Stimulated activated CD4-positive, alpha-beta T cell treated with anti-CD3 and anti-CD28 coated beads, TNF-alpha, amount 100 ng/mL, for 24 hours (primary cell): ENCODE measurements around the gene PCSK9.

ENCODE experiments used
- DNase-seq, 3 experiments: peaks; one replicate each; pipeline ENCODE4 v3.0.0-alpha.2; 2020; ENCODE audit warnings: low read depth in 3 of 3

The PCSK9 gene

DNA sequence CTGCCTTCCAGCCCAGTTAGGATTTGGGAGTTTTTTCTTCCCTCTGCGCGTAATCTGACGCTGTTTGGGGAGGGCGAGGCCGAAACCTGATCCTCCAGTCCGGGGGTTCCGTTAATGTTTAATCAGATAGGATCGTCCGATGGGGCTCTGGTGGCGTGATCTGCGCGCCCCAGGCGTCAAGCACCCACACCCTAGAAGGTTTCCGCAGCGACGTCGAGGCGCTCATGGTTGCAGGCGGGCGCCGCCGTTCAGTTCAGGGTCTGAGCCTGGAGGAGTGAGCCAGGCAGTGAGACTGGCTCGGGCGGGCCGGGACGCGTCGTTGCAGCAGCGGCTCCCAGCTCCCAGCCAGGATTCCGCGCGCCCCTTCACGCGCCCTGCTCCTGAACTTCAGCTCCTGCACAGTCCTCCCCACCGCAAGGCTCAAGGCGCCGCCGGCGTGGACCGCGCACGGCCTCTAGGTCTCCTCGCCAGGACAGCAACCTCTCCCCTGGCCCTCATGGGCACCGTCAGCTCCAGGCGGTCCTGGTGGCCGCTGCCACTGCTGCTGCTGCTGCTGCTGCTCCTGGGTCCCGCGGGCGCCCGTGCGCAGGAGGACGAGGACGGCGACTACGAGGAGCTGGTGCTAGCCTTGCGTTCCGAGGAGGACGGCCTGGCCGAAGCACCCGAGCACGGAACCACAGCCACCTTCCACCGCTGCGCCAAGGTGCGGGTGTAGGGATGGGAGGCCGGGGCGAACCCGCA lies at the start of gene PCSK9:
Gene PCSK9, plus strand, starts transcription at position 207 of the 741 bp plus-strand sequence. Its CDS starts 290 bp downstream, at position 497.
- no peak for DNase-seq

DNA sequence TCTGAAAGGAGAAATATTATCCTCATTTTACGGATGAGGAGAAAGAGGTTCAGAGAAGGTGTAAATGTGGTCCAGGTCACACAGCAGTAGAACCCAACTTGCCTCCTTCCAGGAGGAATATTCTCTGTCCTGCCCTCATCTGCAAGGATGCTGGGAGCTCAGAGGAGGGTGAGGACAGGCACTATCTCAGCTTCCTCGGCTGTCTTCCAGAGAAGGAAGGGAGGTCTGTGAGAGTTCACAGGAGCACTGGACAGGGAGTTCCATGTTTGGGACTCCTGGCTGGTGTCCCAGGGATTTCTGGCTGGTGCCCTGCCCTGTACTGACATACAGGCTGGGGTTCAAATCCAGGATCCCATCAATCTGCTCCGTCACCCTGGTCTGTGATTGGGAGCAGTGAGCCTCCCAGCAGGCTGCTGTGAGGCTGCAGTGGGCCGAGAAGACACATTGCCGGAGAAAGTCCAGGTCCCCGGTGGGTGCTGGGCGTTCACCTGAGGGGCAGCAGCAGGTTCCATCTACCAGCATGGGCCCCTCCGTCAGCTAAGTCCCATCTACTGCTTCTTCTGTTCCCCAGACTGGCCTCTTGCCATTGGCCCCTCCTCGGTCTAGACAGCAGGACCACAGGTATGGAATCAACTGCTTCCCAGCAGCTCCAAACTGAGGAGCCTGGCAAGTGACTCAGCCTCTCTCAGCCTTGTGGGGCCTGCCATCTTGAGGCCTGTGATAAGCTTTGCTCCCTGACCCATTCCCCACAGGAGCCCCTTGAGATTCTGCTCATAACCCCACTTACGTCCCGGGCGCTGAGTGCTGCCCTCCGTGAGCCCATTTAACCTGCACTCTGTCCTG lies 49.2 kb upstream of the PCSK9 start:
- no peak for DNase-seq

DNA sequence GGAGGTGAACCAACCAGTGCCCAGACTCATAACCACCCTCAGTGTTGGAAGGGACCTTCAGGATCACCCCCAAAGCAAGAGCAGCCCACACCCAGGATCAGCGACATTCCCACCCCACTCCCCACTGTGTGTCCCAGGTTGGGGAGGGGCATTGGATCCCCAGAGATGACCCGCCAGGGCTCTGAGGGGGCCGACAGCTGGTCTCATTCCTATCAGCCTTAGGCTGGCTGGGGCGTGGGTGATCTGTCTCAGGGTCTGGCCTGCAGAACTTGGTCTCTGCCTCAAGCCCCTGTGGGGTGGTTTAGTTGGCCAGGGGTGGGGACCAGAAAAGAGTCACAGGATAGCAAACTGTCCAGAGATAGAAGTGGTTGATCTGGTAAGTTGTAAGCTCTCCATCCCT lies 48.4 kb upstream of the PCSK9 start:
- no peak for DNase-seq

DNA sequence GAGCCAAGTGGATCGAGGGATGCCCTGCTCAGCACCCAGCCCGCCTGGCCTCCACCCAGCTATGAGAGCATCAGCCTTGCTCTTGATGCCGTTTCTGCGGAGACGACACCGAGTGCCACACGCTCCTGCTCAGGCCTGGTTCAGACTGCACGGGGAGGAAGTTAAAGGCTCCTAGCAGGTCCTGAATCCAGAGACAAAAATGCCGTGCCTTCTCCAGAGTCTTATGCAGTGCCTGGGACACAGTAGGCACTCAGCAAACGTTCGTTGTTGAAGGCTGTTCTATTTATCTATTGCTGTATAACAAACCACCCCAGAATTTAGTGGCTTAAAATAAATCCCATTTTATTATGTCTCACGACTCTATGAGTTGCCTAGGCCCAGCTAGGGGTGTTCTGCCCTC lies 47.4 kb upstream of the PCSK9 start:
- DNase-seq = no peak

DNA sequence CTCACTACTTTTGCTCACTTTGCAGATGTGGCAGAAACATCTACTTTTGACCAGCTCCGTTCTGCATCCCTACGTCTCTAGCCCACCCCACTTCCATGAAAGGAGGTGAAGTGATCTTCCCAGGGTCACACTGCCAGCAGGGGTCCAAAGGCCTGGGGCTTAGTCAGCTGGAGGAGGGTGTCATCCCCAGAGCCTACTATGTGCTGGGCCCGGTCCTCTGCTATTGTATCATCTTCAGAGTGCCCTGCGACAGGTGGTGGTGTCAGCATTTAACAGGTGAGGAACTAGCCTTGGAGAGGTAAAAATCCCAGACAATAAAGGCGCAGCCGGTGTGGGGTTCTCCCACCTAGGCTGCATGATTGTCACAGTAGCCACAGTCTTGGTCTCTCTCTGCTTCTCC lies 46.2 kb upstream of the PCSK9 start:
- DNase-seq = no peak

DNA sequence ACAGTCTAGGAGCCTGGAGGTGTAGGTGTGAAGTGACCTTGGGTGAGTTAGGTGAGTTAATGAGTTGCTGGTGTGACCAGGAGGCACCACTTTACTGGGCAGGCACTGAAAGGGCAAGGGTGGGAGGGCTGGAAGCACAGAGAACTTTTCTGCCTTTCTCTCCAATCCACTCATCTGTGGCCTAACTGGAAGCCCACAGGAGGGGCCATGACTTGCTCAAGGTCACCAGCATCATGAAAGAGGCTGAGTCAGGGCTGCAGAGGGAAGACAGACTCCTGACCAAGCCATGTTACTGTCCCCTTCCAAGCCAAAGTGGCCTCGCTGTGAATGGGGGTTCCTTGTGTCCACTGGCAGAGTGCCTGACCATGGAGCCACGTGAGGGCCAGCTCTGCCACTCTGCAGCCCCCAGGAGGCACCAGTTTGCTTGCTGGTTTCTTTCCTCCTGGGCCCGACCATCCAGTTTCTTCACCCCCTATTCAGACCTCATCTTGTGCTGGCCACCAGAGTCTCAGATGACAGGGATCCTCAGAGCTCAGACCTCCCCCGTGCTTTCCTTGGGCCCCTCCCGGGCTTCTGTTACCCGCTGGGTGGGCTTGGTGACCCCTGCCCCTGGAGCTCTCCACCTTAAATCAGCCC lies 44.9 kb upstream of the PCSK9 start:
- no peak for DNase-seq

DNA sequence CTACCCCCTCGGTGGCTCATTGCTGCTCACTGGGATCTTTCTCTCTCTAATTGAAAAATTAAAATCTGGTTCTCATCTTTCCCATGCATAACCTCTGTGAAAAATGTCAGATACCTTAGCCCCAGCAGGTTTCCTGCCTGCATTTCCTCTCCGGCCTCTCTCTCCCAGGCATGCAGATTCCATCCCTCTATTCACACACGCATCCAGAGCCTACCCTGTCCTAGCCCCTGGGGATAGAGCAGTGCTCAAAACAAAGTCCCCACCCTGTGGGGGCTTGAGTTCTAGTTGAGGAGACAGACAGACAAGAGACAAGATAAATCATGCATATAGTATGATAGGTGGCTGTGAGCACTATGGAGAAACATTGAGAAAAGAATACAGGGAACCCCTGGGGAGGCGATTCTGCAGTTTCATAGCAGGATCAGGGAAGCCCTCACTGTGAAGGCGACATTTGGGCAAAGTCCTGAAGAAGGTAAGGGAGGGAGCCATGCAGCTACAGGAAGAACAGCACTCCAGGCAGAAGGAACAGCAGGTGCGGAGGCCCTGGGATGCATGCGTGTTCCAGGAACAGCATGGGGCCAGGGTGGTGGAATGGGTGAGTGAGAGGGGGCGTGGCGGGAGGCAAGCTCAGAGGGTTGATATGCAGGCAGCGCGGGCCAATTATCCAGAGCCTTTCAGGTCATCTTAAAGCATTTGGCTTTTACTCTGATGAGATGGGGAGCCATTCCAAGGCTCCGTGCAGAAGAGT lies 44.2 kb upstream of the PCSK9 start:
- DNase-seq = no peak

DNA sequence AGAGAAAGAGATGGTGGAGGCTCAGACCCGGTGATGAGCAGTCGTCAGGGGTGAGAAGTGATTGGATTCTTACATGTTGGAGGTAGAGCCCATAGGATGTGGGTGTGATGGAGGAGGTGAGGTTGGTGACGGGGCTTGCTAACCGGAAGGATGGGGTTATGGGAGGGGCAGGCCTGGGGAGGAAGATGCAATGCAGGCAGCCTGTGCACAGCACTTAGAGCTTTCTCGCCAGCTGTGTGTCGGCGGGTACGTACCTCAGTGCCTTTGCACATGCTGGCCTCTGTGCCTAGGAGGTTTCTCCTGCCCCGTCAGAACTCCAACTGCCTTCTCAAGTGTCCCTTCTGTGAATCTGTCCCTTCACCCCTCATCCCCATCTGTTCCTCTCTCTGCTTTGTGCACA lies 43.5 kb upstream of the PCSK9 start:
- peak in 1 of 3 experiments; percentile 21 for DNase-seq

DNA sequence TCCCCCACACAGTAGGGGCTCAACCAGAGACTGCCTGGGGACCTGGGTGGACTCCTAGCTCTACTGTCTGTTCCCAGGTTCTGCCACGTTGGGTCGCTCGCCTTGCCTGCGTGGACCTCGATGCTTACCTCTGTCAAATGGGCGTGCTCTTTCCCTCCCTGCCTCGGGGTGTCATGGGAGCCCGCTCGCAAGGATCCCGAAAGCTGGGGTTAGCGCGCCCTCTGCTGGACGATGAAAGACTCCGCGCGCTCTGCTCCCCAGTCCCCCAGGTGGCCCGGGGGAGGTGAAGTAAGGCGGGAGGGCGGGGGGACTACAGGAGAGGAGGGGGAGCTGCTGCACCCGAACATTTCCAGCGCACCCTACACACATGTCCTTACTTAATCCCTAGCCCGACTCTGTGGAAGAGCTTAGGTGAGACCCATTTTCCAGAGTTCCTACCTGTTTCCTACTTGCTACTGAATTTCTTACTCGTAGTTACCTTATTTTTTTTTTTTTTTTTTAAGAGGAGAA lies 42.9 kb upstream of the PCSK9 start:
- DNase-seq = peak; percentile 56 to 79 (median 57)

DNA sequence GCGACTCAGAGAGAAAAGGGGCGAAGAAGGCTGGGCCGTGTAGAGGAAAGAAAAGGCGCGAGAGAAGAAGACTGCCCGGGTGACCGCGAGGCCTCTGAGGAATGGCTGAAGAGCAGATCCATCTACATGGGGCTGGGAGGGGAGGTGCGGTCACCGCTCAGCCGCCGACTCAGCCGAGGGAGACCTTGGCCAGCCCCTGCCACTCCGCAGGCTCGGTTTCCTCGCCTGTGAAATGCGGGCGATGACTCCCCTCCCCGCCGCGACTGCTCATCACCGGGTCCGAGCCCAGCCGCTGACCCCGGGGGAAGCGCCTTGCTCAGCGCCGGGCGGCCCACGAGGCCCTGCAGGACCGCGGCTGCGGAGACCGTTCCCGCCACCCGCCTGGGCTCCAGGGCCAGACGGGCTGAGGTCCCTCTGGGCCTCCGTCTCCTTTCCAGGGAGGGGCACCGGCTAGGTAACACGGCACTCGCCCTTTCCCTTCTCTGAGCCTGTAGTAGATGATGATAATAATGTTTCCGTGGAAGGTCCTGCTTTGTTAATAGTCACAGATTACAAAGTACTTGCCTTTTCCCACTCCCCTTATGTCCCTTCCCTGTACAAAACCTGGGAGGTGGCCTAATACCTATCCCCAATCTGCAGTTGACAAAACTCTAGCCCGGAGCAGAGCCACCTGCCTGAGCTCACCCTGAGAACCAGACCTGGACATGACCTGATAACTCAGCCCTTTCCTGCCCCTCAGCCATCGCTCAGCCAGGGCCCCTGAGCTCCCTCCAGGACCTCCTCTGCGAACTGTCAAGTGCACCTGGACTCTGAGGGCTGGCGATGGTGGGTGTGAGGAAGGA lies 42.3 kb upstream of the PCSK9 start:
- peak in 1 of 3 experiments; percentile 1 for DNase-seq

DNA sequence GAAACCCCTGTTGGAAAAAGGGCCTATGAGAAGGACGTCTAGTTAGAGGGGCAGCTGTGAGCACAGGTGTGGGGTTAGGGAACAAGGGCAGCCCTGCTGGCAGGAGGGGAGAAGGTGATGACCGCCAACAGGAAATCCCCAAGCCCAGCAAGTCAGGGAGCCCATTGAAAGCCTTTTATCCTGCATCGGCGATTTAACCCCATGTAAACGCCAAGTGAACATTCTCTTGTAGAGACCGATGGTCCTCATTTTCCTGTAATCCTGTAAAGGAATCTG lies 41.7 kb upstream of the PCSK9 start:
- no peak for DNase-seq

DNA sequence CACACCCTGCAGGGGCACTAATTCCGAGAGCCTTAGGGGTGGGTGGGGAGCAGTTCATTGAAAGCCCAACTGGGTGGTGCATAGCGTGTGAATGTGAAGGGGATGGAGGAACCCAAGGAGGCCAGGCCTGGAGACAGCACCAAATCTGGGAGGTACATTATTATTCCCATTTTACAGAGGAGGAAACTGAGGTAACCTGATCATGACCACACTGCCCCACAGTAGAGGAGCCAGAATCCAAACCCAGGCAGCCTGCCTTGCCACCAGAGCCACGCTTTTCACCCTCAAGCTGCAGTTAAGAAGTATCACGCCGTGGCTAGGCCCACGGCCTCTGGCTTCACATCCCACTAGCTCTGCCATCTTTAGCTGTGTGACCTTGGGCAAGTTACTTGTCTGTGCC lies 41.2 kb upstream of the PCSK9 start:
- no peak for DNase-seq

DNA sequence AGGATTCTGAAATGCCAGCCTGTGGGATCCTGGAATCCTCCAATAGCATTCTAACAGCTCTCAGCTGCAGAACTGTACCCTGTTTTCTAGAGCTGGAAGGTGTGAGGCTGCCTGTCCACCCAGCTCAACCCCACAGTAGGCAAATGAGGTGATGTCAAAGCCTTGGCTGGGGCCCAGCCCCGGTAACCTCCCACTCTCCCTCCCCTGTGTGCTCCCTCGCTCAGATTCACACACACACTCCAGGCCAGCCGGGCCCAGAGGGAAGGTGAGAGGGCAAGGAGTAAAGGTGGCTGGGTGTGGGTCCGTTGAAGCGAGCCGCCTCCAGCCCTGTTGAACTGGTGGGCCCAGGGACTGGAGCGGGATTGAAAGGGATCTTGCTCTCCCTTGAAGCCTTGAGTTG lies 40.7 kb upstream of the PCSK9 start, which contains the start of gene BSND:
Gene BSND, plus strand, starts transcription at position 257 of the 400 bp plus-strand sequence. CDS start 254 bp downstream, outside the sequence.
- DNase-seq = no peak

DNA sequence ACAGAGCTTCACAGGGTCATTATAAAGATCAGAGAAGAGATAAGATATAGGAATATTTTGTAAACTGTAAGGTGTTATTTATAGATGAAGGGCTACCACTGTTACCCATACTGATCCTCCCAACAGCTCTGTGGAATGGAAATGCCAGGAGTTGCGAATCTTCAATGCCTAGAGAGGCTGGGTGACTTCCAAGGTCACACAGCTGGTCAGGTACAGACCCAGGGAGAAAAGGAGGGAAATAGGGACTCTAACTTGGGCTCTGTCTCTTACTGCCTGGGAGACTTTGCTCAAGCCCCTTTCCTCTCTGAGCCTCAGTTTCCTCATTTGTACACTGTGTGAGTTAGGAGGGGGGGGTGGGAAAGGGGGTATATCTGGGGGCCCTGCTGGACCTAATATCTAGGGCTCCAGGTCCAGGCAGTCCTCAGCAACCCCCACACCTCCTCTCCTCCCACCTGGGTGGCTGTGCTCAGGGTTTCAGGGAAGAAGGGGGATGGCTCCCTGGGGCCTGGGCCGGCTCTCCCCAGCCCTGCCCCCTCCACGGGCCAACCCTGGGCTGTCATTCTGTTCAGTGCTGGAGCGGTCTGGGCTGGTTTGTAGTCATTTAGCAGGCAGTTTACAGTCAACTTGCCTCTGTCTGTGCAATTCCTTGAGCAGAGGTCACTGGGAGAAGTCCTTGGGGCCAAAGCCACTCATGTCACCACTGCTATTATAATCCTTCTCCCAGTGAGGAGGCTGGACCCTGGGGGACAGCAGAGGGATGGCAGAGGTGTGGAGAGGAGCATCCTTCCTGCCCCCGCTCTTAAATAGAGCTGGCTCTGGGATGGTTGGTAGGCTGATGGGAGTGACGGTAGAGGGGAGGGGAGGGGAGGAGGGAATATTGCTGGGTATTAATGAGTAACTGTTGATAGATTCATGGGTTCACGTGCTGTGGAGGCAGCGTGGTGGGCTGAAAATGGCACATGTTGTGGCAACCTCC lies 39.0 kb upstream of the PCSK9 start:
- DNase-seq = no peak

DNA sequence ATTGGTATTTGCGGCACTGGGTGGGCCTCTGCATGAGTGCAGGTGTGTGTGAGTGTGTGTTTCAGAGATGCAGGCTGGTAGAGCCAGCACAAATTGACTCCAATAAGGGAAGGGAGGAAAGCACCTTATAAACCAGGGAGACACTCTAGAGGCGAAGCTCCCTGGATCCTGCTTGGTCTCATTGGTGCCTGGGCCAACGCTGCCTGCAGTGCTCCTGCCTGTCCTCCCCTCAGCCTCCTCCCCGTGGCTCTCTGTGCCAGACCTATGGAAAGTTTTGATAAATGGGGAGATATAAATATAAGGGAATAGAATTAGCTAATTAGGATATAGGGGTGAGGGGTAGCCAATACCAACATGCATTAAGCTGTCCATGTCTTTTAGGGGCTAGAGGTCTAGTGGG lies 38.0 kb upstream of the PCSK9 start:
- DNase-seq = no peak

DNA sequence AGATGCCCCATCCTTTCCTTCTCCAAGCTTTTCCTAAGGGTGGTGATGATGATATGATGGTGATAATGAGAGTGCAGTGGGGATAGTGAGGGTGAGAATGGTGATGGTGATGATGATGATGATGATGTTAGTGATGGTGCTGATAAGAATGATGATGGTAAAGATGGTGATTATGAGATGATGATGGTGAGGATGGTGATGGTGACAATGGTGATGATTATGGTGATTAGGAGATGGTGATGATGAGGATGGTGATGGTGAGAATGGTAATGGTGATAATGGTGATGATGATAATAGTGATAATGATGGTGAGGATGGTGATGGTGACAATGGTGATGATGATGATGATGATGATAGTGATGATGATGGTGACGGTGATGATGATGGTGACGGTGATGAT lies 36.7 kb upstream of the PCSK9 start:
- no peak for DNase-seq

DNA sequence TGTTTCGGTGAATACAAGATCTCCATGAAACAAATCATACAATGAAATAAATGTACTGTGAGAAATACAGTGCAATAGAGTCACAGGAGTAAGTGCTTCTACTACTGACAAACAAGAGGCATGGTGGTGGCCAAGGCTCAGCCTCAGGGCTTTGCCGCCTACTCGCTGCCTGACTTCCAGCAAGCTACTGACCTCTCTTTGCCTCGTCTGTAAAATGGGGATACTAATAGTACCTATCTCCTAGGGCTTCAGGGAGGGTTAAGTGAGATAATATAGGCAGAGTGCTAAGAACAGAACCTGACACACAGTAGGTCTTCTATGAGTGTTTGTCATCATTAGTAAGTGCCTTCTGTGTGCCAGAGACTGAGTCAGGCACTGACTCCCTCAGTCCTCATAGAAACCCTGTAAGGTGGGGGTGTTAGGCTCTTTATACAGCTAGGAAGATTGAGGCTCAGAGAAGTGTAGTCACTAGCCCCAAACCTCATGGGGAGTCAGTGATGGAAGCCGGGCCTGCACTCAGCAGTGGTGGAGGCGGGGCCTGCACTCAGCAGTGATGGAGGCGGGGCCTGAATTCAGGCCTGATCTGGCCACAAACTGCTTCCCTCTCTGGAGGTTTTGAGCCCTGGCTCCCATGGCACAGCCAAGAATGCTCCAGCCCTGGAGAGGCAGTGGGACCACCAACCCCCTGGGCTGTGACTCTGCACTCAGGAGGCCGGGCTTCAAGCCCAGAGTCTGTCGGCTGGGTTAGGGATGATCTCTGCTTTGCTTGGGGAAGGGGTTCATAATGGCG lies 33.8 kb upstream of the PCSK9 start:
- DNase-seq = no peak

DNA sequence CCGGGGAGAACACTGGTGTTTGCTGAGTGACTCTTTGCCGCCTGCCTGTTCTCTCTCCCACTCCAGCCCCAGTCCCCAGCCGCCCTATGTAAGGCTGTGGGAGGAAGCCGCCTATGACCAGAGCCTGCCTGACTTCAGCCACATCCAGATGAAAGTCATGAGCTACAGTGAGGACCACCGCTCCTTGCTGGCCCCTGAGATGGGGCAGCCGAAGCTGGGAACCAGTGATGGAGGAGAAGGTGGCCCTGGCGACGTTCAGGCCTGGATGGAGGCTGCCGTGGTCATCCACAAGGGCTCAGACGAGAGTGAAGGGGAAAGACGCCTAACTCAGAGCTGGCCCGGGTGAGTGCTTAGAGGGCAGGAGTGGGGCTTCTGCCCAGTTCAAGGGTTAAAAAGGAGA lies 32.4 kb upstream of the PCSK9 start:
- no peak for DNase-seq

DNA sequence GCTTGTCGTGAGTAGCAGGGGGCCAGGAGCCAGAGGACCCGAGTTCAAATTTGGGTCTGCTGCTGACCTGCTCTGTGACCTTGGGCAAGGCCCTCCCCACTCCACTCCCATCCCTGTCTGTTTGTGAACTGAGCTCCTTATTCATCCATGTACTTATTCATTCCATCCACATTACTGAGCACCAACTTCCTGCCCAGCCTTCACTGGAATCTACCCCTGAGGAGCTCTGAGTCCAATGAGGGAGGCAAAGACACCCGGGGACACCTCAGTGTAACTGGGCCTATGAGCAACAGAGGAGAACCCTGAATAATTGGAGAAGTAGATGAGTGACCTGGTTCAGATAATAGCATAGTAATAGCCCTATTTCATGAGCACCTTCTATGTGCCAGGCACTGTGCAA lies 31.7 kb upstream of the PCSK9 start:
- DNase-seq = no peak
